ENCODE measurements around the gene CNPY1. TPM values are rescaled to one million over a fixed set of nuclear protein-coding genes. Genes with fewer than 3 reads are reported as not detected.

CNPY1 gene
- polyA plus RNA-seq, 2 of the 4 experiments (the other 2 are of a cell fraction) = not detected

GRCh38 chr7:155533827-155534690 lies 12.3 kb downstream of the CNPY1 start:
- peak; percentile 81 to 92 for ATAC-seq
- H3K4me2 ChIP-seq = peak overlapping the region; percentile 80
- 23% methylated on average over 14 of the region's 27 CpGs for WGBS (ENCODE audit: missing lambda C conversion rate)

GRCh38 chr7:155533120-155533826 lies 13.1 kb downstream of the CNPY1 start:
- H3K27ac ChIP-seq = peak overlapping the region in 1 of 2 experiments; percentile 46; a peak in 2 of 6 replicates
- ChIA-PET CTCF (interaction anchor here (0.7 to 4.5 kb wide), 11 partner anchors 12 to 626 kb away, joined by 3 to 24 read pairs (median 3); partner anchors contain the start of gene CNPY1), POLR2A (no interaction called here)
- peak in 1 of 2 experiments; percentile 63; a peak in 3 of 6 replicates for ATAC-seq
- H3K4me3 ChIP-seq = peak overlapping the region; percentile 31
- H3K4me1 ChIP-seq = no peaks in the 10 kb centered on the region
- TF ChIP-seq HMGXB4 (CRISPR knock-in tag; IDR thresholded peaks at IDR 0.05; ENCODE audit: borderline replicate concordance) (no peak), USF2 (IDR thresholded peaks at IDR 0.05) (no peak), CEBPB (IDR thresholded peaks at IDR 0.05) (no peak), CHD4 (IDR thresholded peaks at IDR 0.05; ENCODE audit: borderline replicate concordance) (no peak), CHD2 (IDR thresholded peaks at IDR 0.05; ENCODE audit: low read length, partially characterized antibody) (no peak), MYC (IDR thresholded peaks at IDR 0.05; ENCODE audit: borderline replicate concordance, low read length) (no peak), TFCP2L1 (CRISPR knock-in tag; IDR thresholded peaks at IDR 0.05) (no peak)
- no peak for DNase-seq (ENCODE audit: low read depth in 1 of 2, low spot score in 1 of 2)
- no peaks in the 10 kb centered on the region for H3K9me3 ChIP-seq
- no peak for FAIRE-seq
- H3K4me2 ChIP-seq = peak overlapping the region; percentile 80
- 40% methylated on average over 37 of the region's 60 CpGs for WGBS (ENCODE audit: missing lambda C conversion rate)

More at GRCh38 chr7:155533827-155534690, 12.3 kb downstream of the CNPY1 start:
- Histone ChIP-seq H3K4me1 (no peaks in the 10 kb centered on the region), H3K9me3 (no peaks in the 10 kb centered on the region), H3K4me3 (peak overlapping the region; percentile 31), H3K27ac (peak overlapping the region in 1 of 2 experiments; percentile 46; a peak in 2 of 6 replicates)
- POLR2A ChIA-PET = no interaction called here
- DNase-seq (ENCODE audit: low read depth in 1 of 2, low spot score in 1 of 2) (peak; percentile 36 to 87), FAIRE-seq (no peak)
- CTCF ChIA-PET = interaction anchor here (0.7 to 4.5 kb wide), 15 partner anchors 9 to 627 kb away, joined by 3 to 24 read pairs (median 4); partner anchors contain the start of gene CNPY1
- TF ChIP-seq CTCF (IDR thresholded peaks at IDR 0.05) (peak; percentile 60), SMC3 (IDR thresholded peaks at IDR 0.05) (peak; percentile 50), RAD21 (conservative IDR thresholded peaks at IDR 0.05 in 1 of 2, IDR thresholded peaks at IDR 0.05 in 1 of 2) (peak; percentile 51 to 56), NFE2L2 (conservative IDR thresholded peaks at IDR 0.05; ENCODE audit: low read length) (no peak), KDM5A (IDR thresholded peaks at IDR 0.05) (no peak)

GRCh38 chr7:155532792-155533119 lies 13.6 kb downstream of the CNPY1 start:
- DNase-seq (ENCODE audit: low read depth in 1 of 2, low spot score in 1 of 2) (no peak), FAIRE-seq (no peak), ATAC-seq (no peak)
- ChIA-PET POLR2A (no interaction called here), CTCF (interaction anchor here (0.7 to 4.5 kb wide), 10 partner anchors 13 to 626 kb away, joined by 3 to 24 read pairs (median 3); partner anchors contain the start of gene CNPY1)
- Histone ChIP-seq H3K9me3 (no peaks in the 10 kb centered on the region), H3K4me2 (no peak overlapping the region), H3K27ac (no peak overlapping the region), H3K4me3 (no peak overlapping the region), H3K4me1 (no peaks in the 10 kb centered on the region)
- TF ChIP-seq FOSL2 (IDR thresholded peaks at IDR 0.05) = no peak
- TF ChIP-seq FOSL2 (CRISPR knock-in tag; IDR thresholded peaks at IDR 0.05) = no peak
- no peak for TF ChIP-seq NR3C1 (IDR thresholded peaks at IDR 0.05)
- no peak for TF ChIP-seq MYC (IDR thresholded peaks at IDR 0.05; ENCODE audit: borderline replicate concordance, low read length)
- no peak for TF ChIP-seq MAZ (IDR thresholded peaks at IDR 0.05; ENCODE audit: borderline replicate concordance, low read depth, low read length)
- no peak for TF ChIP-seq REST (IDR thresholded peaks at IDR 0.05)
- no peak for TF ChIP-seq HOXA7 (CRISPR knock-in tag; IDR thresholded peaks at IDR 0.05)
- no peak for TF ChIP-seq ZC3H11A (IDR thresholded peaks at IDR 0.05)
- 81% methylated on average over 14 of the region's 14 CpGs for WGBS (ENCODE audit: missing lambda C conversion rate)
